K562 (cell line): ENCODE data around the gene PIGC. TPM values are rescaled to one million over a fixed set of nuclear protein-coding genes. Genes with fewer than 3 reads are reported as not detected.

Experiments
- ATAC-seq: fragments of 200-7000 bp; cut with Tn5 transposase; 3 replicates; pipeline ENCODE4 v1.9.1; 2020; ENCODE audit warnings: moderate library complexity
- BruUV-seq: library from RNA; stranded (reverse); fragments of 400-500 nt; replicated peaks from 2 replicates; lab custom pipeline; 2021; lab: Mats Ljungman, UMichigan
- CTCF ChIA-PET: fragments of 300-600 bp; formaldehyde crosslinking; extraction: SDS; loops from one replicate; lab custom pipeline; 2021; ENCODE audit warnings: low intra/inter-chr PET ratio; lab: Yijun Ruan, JAX
- POLR2A ChIA-PET: fragments of 300-600, 350-650 bp; sonication (Branson Sonifier 250); formaldehyde crosslinking; extraction: SDS; loops from one replicate; lab custom pipeline; 2021; ENCODE audit warnings: antibody characterized with exemption, inconsistent platforms; lab: Yijun Ruan, JAX
- DNase-seq, 4 experiments: peaks; one replicate each; pipeline versions ENCODE4 v3.0.0 to v3.0.0-alpha.2; 2011 to 2018; ENCODE audit warnings: low spot score in 3 of 4, mixed read lengths in 3 of 4; ENCODE audit errors: extremely low read depth in 1 of 4
- FAIRE-seq: peaks from 2 replicates; lab custom pipeline; 2011; peaks lifted over from hg19 to GRCh38; lab: Jason Lieb, UNC
- H2AFZ ChIP-seq: 2 replicates; pipeline ENCODE4 v1.6.0; 2011; ENCODE audit warnings: low read depth, low read length, control low read depth, inconsistent platforms
- H3K27ac ChIP-seq: fragments of 200-600 bp; 3 replicates; pipeline ENCODE4 v1.8.0; 2011; ENCODE audit warnings: low read depth, mild to moderate bottlenecking, control low read depth, inconsistent platforms, low read length, moderate library complexity, mixed read lengths; ENCODE audit errors: extremely low read depth
- H3K27me3 ChIP-seq, 2 experiments: fragments of 300-600 bp in 1 of 2; 2 replicates in 1 of 2; 3 replicates in 1 of 2; pipeline versions ENCODE4 v1.6.0 to v1.8.0; 2011; ENCODE audit warnings: inconsistent platforms in 2 of 2, low read length in 2 of 2, mild to moderate bottlenecking in 1 of 2, mixed read lengths in 1 of 2, moderate library complexity in 1 of 2; ENCODE audit not compliant: control insufficient read depth in 2 of 2, insufficient read depth in 2 of 2
- H3K36me3 ChIP-seq: fragments of 300-600 bp; 3 replicates; pipeline ENCODE4 v1.8.0; 2011; ENCODE audit warnings: mild to moderate bottlenecking, low read length, inconsistent platforms; ENCODE audit not compliant: control insufficient read depth, insufficient read depth
- H3K4me1 ChIP-seq, 2 experiments: fragments of 200-600 bp in 1 of 2; replicated peaks in 1 of 2; 2 replicates in 1 of 2; 3 replicates in 1 of 2; pipeline versions ENCODE4 v1.5.1 to v1.8.0; 2011; ENCODE audit warnings: inconsistent platforms in 2 of 2, low read length in 2 of 2, mild to moderate bottlenecking in 1 of 2, mixed read lengths in 1 of 2, moderate library complexity in 1 of 2; ENCODE audit not compliant: control insufficient read depth in 2 of 2, insufficient read depth in 2 of 2
- H3K4me2 ChIP-seq: 2 replicates; pipeline ENCODE4 v1.6.1; 2011; ENCODE audit warnings: low read length, control low read depth, inconsistent platforms, mixed read lengths; ENCODE audit not compliant: insufficient read depth
- H3K4me3 ChIP-seq: fragments of 200-600 bp; sonication (generic), shearing (Covaris generic); 2 replicates; pipeline ENCODE4 v1.5.1; 2016; ENCODE audit warnings: control low read depth, inconsistent platforms
- H3K79me2 ChIP-seq: fragments of 200-600 bp; 3 replicates; pipeline ENCODE4 v1.8.0; 2011; ENCODE audit warnings: low read length, inconsistent platforms; ENCODE audit not compliant: control insufficient read depth, insufficient read depth
- H3K9ac ChIP-seq, 2 experiments: 2 replicates each; pipeline versions ENCODE4 v1.6.0 to v1.6.1; 2011; ENCODE audit warnings: low read depth in 2 of 2, low read length in 2 of 2, control low read depth in 1 of 2, inconsistent platforms in 1 of 2, mild to moderate bottlenecking in 1 of 2, mixed read lengths in 1 of 2; ENCODE audit not compliant: insufficient read depth in 1 of 2
- H3K9me1 ChIP-seq: one replicate; pipeline ENCODE4 v1.6.0; 2011; ENCODE audit warnings: inconsistent platforms, mild to moderate bottlenecking, low read length, moderate library complexity; ENCODE audit not compliant: control insufficient read depth, insufficient read depth
- H3K9me3 ChIP-seq: replicated peaks from 2 replicates; pipeline ENCODE4 v1.5.1; 2011; ENCODE audit warnings: low read depth, low read length, inconsistent platforms; ENCODE audit not compliant: control insufficient read depth, insufficient read depth
- H4K20me1 ChIP-seq: replicated peaks from 2 replicates; pipeline ENCODE4 v1.6.1; 2011; ENCODE audit warnings: low read length, inconsistent platforms, mixed read lengths; ENCODE audit not compliant: control insufficient read depth, insufficient read depth
- DIDO1 ChIP-seq: fragments of 450-650 bp; IDR thresholded peaks from 2 replicates; pipeline ENCODE4 v1.6.1; 2016; ENCODE audit warnings: low read depth, missing biosample characterization, missing genetic modification characterization
- FOXA3 ChIP-seq, 2 experiments: fragments of 450-650 bp in 1 of 2; sonication (generic) in 1 of 2; formaldehyde crosslinking; IDR thresholded peaks in 1 of 2; conservative IDR thresholded peaks in 1 of 2; 2 replicates each; pipeline versions ENCODE4 v1.4.0 to v1.8.0; 2020 to 2022; ENCODE audit warnings: mild to moderate bottlenecking in 2 of 2, missing genetic modification reagents in 1 of 2
- IRF1 ChIP-seq: sonication (generic); formaldehyde crosslinking; IDR thresholded peaks from 2 replicates; pipeline ENCODE4 v1.8.0; 2022; ENCODE audit warnings: missing genetic modification reagents, mild to moderate bottlenecking, borderline replicate concordance
- IRF9 ChIP-seq: fragments of 450-650 bp; IDR thresholded peaks from 2 replicates; pipeline ENCODE4 v1.6.1; 2016; ENCODE audit warnings: missing biosample characterization, missing genetic modification characterization
- JUND ChIP-seq, 2 experiments: IDR thresholded peaks; 2 replicates in 1 of 2; 3 replicates in 1 of 2; pipeline ENCODE4 v1.6.1; 2011; ENCODE audit warnings: borderline replicate concordance in 2 of 2, low read depth in 2 of 2, low read length in 2 of 2, improper control_type of control experiment in 1 of 2, missing biosample characterization in 1 of 2, missing genetic modification characterization in 1 of 2, missing genetic modification reagents in 1 of 2
- TARDBP ChIP-seq: fragments of 450-650 bp; IDR thresholded peaks from 2 replicates; pipeline ENCODE4 v1.6.1; 2016
- ZNF143 ChIP-seq: sonication (generic); formaldehyde crosslinking; IDR thresholded peaks from 2 replicates; pipeline ENCODE4 v1.9.0; 2022; ENCODE audit warnings: mild to moderate bottlenecking, missing genetic modification reagents
- ZNF561 ChIP-seq: fragments of 450-650 bp; formaldehyde crosslinking; conservative IDR thresholded peaks from 2 replicates; pipeline ENCODE4 v1.4.0; 2020; ENCODE audit warnings: mild to moderate bottlenecking, moderate library complexity
- WGBS: fragments of 100-300 bp; shearing (Covaris generic); methylation state at CpG from one replicate; pipeline ENCODE4 v1.1.6; 2016; ENCODE audit warnings: low coverage, mixed read lengths; ENCODE audit not compliant: insufficient coverage; ENCODE audit errors: missing lambda C conversion rate; 5-methylcytosine and 5-hydroxymethylcytosine counted together
- in situ Hi-C: fragments of 300-500 bp; cut with MboI; formaldehyde crosslinking; loops from 4 replicates; pipeline ENCODE4 v1.15.0; 2018; ENCODE audit warnings: inconsistent platforms, mixed read lengths
- intact Hi-C: fragments of 100-400 bp; cut with micrococcal nuclease; formaldehyde crosslinking; loops from 2 replicates; pipeline ENCODE4 v1.14.2; 2022
- polyA plus RNA-seq, 8 experiments: library from polyadenylated mRNA; depleted of rRNA in 4 of 8; stranded (reverse) in 5 of 8; unstranded in 3 of 8; fragments of >200 nt; fragmentation: Nextera tagmentation in 2 of 8; fragmentation: Illumina TruSeq in 1 of 8; extraction: Ambion mirVana in 2 of 8; extraction: Trizol in 1 of 8; gene quantifications; 2 replicates each; pipeline versions ENCODE4 v1.2.1 to v1.2.3, GENCODE V29; 2011 to 2014; ENCODE audit warnings: inconsistent platforms in 1 of 8, missing spikeins in 1 of 8
- total RNA-seq, 7 experiments: library from RNA; depleted of rRNA in 6 of 7; stranded (reverse); fragments of >200 nt in 6 of 7; fragmentation: Illumina TruSeq in 2 of 7; extraction: Trizol in 2 of 7; gene quantifications; 2 replicates each; pipeline versions ENCODE4 v1.2.1 to v1.2.3, GENCODE V29; 2011 to 2021; ENCODE audit warnings: low replicate concordance in 1 of 7
- TF ChIP-seq, protein P1 (sequence below), 2 experiments: fragments of 150-350 bp in 1 of 2; IDR thresholded peaks; 2 replicates each; pipeline ENCODE4 v1.6.1; 2012 to 2016; ENCODE audit warnings: low read depth in 2 of 2, low read length in 2 of 2, mild to moderate bottlenecking in 1 of 2, moderate library complexity in 1 of 2

Gene PIGC
- total and polyA plus RNA-seq, 9 of the 15 experiments (the other 6 are each of a cell fraction or from before 2014, with no cell fraction given): 30.5 to 97.9 (median 54.7) TPM

- POLR2A ChIA-PET: interaction anchor here (0.7 to 1.0 kb wide), 3 partner anchors 11 to 504 kb away, joined by 3 read pairs; no protein-coding TSS in a partner anchor
- in situ Hi-C loops: no loop called here
These were observed 17.0 kb upstream of the PIGC start for GRCh38 chr1:172460887-172461315.

DNA sequence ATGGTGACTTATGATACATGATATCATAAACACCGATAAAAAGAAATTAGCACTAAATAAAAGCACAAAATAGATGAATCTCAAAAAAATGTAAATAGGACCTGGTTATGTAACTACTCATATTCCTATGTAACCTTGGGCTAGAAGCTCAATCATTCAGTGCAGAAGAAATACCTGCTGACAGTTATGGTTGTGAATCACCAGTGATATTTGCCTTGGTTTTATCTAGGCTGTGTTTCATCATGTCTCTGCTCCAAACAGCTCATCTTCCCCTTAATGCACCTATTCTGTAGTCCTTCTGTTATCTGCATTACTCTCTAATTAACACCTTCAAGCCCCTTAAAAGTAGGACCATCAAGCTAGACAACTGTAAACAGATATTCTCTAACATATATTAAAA lies 16.3 kb upstream of the PIGC start:
- no peak overlapping the region for H2AFZ ChIP-seq
- in situ Hi-C loops: no loop called here
- no peak overlapping the region for H3K27ac ChIP-seq
- FAIRE-seq: no peak
- CTCF ChIA-PET: no interaction called here
- H4K20me1 ChIP-seq: no peaks in the 10 kb centered on the region
- H3K4me1 ChIP-seq: peaks cover 10 to 18% of the 10 kb centered on the region in 2 experiments
- 64% methylated on average over 1 of the region's 1 CpG for WGBS
- H3K79me2 ChIP-seq: no peaks in the 10 kb centered on the region
- H3K4me3 ChIP-seq: no peak overlapping the region
- H3K9me1 ChIP-seq: peaks cover 5% of the 10 kb centered on the region
- POLR2A ChIA-PET: interaction anchor here (1.0 kb wide), 1 partner anchor 13 kb away, joined by 3 read pairs; no protein-coding TSS in a partner anchor
- intact Hi-C loops: no loop called here
- no TSS peak for BruUV-seq
- H3K9me3 ChIP-seq: no peaks in the 10 kb centered on the region
- DNase-seq: no peak
- H3K4me2 ChIP-seq: no peak overlapping the region
- H3K9ac ChIP-seq: no peak overlapping the region
- no peak for ATAC-seq
- no peaks in the 10 kb centered on the region for H3K36me3 ChIP-seq
- H3K27me3 ChIP-seq: no peaks in the 10 kb centered on the region
- TF ChIP-seq, protein P1, sequence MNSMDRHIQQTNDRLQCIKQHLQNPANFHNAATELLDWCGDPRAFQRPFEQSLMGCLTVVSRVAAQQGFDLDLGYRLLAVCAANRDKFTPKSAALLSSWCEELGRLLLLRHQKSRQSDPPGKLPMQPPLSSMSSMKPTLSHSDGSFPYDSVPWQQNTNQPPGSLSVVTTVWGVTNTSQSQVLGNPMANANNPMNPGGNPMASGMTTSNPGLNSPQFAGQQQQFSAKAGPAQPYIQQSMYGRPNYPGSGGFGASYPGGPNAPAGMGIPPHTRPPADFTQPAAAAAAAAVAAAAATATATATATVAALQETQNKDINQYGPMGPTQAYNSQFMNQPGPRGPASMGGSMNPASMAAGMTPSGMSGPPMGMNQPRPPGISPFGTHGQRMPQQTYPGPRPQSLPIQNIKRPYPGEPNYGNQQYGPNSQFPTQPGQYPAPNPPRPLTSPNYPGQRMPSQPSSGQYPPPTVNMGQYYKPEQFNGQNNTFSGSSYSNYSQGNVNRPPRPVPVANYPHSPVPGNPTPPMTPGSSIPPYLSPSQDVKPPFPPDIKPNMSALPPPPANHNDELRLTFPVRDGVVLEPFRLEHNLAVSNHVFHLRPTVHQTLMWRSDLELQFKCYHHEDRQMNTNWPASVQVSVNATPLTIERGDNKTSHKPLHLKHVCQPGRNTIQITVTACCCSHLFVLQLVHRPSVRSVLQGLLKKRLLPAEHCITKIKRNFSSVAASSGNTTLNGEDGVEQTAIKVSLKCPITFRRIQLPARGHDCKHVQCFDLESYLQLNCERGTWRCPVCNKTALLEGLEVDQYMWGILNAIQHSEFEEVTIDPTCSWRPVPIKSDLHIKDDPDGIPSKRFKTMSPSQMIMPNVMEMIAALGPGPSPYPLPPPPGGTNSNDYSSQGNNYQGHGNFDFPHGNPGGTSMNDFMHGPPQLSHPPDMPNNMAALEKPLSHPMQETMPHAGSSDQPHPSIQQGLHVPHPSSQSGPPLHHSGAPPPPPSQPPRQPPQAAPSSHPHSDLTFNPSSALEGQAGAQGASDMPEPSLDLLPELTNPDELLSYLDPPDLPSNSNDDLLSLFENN (IDR thresholded peaks at IDR 0.05; ENCODE audit: low read depth in 2 of 2, low read length in 2 of 2): no peak
- TF ChIP-seq ZNF143 (no peak), FOXA3 (CRISPR knock-in tag; conservative IDR thresholded peaks at IDR 0.05 in 1 of 2, IDR thresholded peaks at IDR 0.05 in 1 of 2) (0 out of 4 replicates have a peak, but pooled peaks of 1 of the 2 experiments have one; percentile 26), ZNF561 (CRISPR knock-in tag) (no peak), IRF1 (CRISPR knock-in tag) (no peak), IRF9 (tag) (no peak)

More at GRCh38 chr1:172460887-172461315, 17.0 kb upstream of the PIGC start:
- Histone ChIP-seq H3K4me1 (peaks cover 9 to 13% of the 10 kb centered on the region in 2 experiments), H3K9me3 (no peaks in the 10 kb centered on the region), H3K9me1 (peaks cover 4% of the 10 kb centered on the region), H3K4me2 (no peak overlapping the region), H3K27me3 (no peaks in the 10 kb centered on the region)
- CTCF ChIA-PET: no interaction called here
- no peak for DNase-seq
- intact Hi-C loops: no loop called here
- ATAC-seq: no peak
- 59% methylated on average over 1 of the region's 1 CpG for WGBS
- no TSS peak for BruUV-seq
- TF ChIP-seq DIDO1 (tag) (no peak), TARDBP (no peak), JUND (IDR thresholded peaks at IDR 0.05; ENCODE audit: borderline replicate concordance, low read depth, low read length) (no peak), JUND (tag; IDR thresholded peaks at IDR 0.05; ENCODE audit: borderline replicate concordance, low read depth, low read length) (no peak)
- TF ChIP-seq, all 486 proteins: peak for 0
- H4K20me1 ChIP-seq: no peaks in the 10 kb centered on the region
- no peak overlapping the region for H3K9ac ChIP-seq
- H2AFZ ChIP-seq: no peak overlapping the region
- no peak for FAIRE-seq
- no peaks in the 10 kb centered on the region for H3K79me2 ChIP-seq
- no peak overlapping the region for H3K4me3 ChIP-seq
- H3K27ac ChIP-seq: no peak overlapping the region
- no peaks in the 10 kb centered on the region for H3K36me3 ChIP-seq
